Measurements from ENCODE around the gene HARS1. TPM values are rescaled to one million over a fixed set of nuclear protein-coding genes. Genes with fewer than 3 reads are reported as not detected.

The HARS1 gene
- total and polyA plus RNA-seq, 2 of the 13 experiments (the other 11 are each of a cell fraction or from before 2014, with no cell fraction given), result 36.9 to 66.2 TPM

- TF ChIP-seq ZXDC (CRISPR knock-in tag; IDR thresholded peaks at IDR 0.05) (0 out of 2 replicates have a peak, but pooled peaks have one; percentile 51), HDAC6 (IDR thresholded peaks at IDR 0.05; ENCODE audit: low read depth, low read length) (no peak), ZNF451 (CRISPR knock-in tag; IDR thresholded peaks at IDR 0.05) (no peak), FOXA1 (IDR thresholded peaks at IDR 0.05) (no peak), FOXA1 (CRISPR knock-in tag; IDR thresholded peaks at IDR 0.05) (no peak), RARA (CRISPR knock-in tag; IDR thresholded peaks at IDR 0.05) (no peak), MED13 (CRISPR knock-in tag; IDR thresholded peaks at IDR 0.05) (no peak), ZNF234 (CRISPR knock-in tag; conservative IDR thresholded peaks at IDR 0.05) (peak; percentile 79; the same call in 1 of the 2 replicates), HMG20A (CRISPR knock-in tag; IDR thresholded peaks at IDR 0.05; ENCODE audit: borderline replicate concordance) (peak; percentile 23; the same call in 1 of the 2 replicates), ATF7-NPFF (CRISPR knock-in tag; IDR thresholded peaks at IDR 0.05; ENCODE audit: low read depth) (no peak), EP300 (IDR thresholded peaks at IDR 0.05; ENCODE audit: low read depth in 2 of 2, low read length in 2 of 2) (peak in 1 of 2 experiments; percentile 19; a peak in 1 of 4 replicates), EP300 (CRISPR knock-in tag; IDR thresholded peaks at IDR 0.05; ENCODE audit: borderline replicate concordance) (0 out of 2 replicates have a peak, but pooled peaks have one; percentile 8), PLSCR1 (CRISPR knock-in tag; IDR thresholded peaks at IDR 0.05; ENCODE audit: borderline replicate concordance) (no peak), PHF20 (CRISPR knock-in tag; IDR thresholded peaks at IDR 0.05) (peak; percentile 94), PCBP1 (IDR thresholded peaks at IDR 0.05; ENCODE audit: borderline replicate concordance, low read depth, low read length) (0 out of 2 replicates have a peak, but pooled peaks have one; percentile 32), CEBPZ (IDR thresholded peaks at IDR 0.05; ENCODE audit: low read length) (no peak), ZFP91 (CRISPR knock-in tag; IDR thresholded peaks at IDR 0.05; ENCODE audit: borderline replicate concordance) (peak; percentile 88; the same call in 1 of the 2 replicates), GABPA (IDR thresholded peaks at IDR 0.05; ENCODE audit: low read depth, low read length) (peak; percentile 90), GABPA (CRISPR knock-in tag; IDR thresholded peaks at IDR 0.05; ENCODE audit: low read depth) (peak; percentile 97)
- TF ChIP-seq, protein P1, sequence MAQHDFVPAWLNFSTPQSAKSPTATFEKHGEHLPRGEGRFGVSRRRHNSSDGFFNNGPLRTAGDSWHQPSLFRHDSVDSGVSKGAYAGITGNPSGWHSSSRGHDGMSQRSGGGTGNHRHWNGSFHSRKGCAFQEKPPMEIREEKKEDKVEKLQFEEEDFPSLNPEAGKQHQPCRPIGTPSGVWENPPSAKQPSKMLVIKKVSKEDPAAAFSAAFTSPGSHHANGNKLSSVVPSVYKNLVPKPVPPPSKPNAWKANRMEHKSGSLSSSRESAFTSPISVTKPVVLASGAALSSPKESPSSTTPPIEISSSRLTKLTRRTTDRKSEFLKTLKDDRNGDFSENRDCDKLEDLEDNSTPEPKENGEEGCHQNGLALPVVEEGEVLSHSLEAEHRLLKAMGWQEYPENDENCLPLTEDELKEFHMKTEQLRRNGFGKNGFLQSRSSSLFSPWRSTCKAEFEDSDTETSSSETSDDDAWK (CRISPR knock-in tag; IDR thresholded peaks at IDR 0.05), result no peak
Measured at GRCh38 chr5:140664359-140665119, 26.6 kb downstream of the HARS1 start, which contains the start of gene WDR55 (continued).
